CD4-positive, alpha-beta T cell treated with Interferon gamma for 1 hour (primary cell): Measurements from ENCODE around the gene GRIK4.

Experiments
- DNase-seq: peaks from one replicate; pipeline ENCODE4 v3.0.0-alpha.2; 2020

The GRIK4 gene

GRCh38 chr11:120798854-120799253, 287.3 kb downstream of the GRIK4 start:
- DNase-seq, result no peak

- DNase-seq, result no peak
These were observed 288.7 kb downstream of the GRIK4 start for GRCh38 chr11:120800206-120800605.

GRCh38 chr11:120801801-120802689, 290.5 kb downstream of the GRIK4 start:
- no peak for DNase-seq

DNA sequence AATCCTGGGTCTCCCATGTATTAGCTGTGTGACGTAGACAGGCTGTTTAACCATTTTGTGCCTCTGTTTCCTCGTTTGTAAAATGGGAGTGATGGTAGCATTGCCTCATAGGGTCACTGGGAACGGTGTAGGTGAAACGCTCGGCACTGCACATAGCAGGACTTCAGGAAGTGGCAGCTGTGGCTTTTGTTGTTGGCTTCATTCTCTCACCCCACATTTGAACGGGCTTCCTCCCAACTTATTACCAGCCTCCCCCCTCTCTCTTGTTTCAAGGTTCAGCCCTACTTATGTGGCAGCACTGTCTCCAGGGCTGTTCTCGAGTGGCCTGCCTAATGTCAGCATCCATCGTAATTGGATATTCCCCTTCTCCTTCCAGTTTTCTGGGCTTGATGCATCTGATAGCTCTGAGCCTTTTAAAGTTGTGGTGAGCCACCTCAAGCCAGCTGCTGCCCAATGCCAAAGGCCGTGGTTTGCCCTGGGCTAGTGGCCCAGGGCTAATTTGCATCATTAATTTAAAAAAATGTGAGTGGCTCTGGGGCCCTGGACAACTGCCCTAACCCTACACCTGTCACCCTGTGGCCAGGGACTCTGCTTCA, 294.5 kb downstream of the GRIK4 start:
- DNase-seq, result no peak

DNA sequence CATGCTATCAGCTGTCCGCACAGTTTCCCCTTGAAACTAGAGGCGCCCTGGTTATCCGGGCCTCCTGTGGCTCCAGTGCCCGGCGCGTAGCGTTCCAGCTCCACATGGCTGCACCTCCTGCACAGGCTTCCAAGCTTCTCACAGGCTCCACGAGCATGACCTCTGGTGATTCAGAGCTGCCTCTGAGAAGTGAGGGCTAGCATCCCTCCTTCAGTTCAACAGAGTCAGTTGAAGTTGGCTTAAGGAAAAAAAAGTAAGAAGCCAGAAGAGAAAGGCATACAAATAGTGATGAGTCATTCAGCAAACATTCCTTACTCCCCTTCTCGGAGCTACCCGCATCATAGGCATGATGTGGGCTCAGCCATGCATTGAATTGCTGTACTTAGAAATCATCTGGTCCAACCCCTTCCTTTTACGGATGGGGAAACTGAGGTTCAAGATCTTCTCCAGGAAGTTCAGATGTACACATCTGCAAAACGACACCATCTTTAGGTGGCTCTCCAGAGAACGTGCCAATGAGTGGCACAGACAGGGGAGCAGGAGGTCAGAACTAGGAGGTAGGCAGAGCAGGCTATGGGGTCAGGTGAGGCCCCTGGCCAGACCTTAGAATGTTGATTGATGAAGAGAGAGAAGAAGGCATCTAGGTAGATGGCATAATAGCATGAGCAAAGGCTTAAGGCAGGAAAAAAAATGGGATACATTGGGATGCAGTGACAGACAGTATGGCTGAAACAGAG, 296.0 kb downstream of the GRIK4 start:
- no peak for DNase-seq

DNA sequence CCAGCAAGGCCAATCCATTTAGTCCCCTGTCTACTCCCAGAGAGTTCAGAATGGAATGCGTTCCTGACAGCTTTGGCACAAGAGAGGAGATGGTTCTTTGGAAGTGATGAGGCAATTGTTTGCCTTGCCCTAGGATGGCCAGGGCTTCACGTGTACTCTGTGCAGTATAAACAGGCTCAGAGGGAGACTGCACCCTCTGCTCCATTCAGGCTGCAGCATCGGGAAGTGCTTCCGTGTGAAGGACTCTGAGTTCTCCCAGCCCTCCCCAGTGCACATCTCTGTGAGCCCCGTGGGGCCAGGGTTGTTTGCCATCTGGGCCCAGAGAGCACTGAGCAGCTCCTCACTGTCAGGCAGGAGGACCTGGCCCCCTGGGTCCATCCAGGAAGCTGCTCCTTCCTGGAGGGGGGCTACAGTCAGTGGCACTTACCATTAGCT, 297.1 kb downstream of the GRIK4 start:
- DNase-seq, result no peak

DNA sequence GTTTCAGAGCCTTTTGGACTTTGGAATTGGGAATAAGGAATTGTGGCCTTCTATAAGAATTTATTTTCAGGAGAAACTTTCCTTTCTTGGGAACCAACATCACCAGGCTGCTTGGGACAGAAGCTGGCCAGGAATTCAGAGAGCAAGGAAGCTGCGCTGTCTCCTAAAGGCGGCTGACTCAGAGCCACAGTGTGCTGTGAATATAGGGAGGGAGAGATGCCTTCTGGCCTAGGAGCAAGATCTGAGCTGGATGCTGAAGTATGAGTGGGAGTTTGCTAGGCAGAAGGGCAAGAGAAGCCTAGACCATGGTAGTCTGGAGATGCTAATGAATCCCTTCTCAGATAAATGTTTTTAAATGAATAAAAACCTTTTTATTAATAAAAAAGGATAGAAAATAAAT, 298.7 kb downstream of the GRIK4 start:
- DNase-seq, result no peak

DNA sequence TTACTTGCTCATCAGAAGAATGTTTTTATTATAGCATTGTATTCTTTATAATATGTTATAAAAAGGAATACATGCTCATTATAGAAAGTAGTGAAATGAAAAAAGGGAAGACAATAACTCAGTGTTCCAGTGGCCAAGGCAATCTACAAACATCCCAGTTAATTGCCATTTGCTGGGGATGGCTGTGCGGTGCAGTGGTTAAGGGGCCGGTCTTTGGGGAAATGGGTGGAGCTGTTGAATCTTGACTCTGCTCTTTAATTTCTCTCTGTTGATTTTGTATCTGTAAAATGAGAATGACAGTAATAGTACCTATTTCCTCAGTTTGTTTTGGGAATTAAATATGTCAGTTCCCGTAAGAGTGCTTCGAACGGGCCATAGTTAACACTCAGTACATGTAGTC, 299.7 kb downstream of the GRIK4 start:
- no peak for DNase-seq

DNA sequence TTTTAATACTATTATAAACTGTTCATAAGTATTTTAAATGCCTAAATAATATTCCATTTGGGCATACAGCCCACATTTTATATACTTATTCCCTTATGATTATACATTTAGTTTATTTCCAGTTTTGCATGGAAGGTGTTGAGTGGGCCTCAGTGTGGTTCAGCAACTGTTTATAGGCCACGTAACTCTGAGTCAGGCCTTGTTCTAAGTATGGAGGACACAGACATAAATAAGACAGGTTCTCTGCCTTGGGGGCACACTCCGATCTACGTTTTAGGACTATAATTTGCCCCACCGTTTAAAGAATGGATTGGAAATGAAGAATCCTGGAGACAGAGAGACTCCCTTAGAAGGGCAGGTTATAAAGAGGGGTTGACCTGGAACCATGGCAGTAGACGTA, 300.2 kb downstream of the GRIK4 start:
- no peak for DNase-seq

- no peak for DNase-seq
These were observed 303.2 kb downstream of the GRIK4 start for GRCh38 chr11:120814531-120815318.

- no peak for DNase-seq
These were observed 304.0 kb downstream of the GRIK4 start for GRCh38 chr11:120815319-120816100.

- no peak for DNase-seq
These were observed 304.6 kb downstream of the GRIK4 start for GRCh38 chr11:120816176-120816575.

DNA sequence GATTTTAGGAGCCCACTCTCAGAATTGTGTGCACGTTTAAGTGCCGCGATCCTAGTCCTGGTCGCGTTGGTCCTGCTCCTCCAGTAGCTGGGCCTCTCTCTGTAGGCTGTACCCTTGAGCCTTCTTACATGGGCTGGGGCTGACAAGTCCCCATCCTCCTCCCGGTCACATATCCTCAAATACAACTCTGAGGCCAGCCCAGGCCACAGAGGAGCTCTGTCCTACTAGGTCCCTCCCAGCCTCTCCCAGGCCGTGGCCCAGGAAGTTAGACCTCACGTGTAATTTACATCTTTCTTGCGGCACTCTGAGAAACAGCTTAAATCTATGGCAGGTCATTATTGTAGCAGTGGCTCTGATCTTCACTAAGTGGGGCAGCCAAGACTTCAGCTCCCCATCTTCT, 305.2 kb downstream of the GRIK4 start:
- DNase-seq, result no peak

- DNase-seq, result no peak
These were observed 305.6 kb downstream of the GRIK4 start for GRCh38 chr11:120817158-120817557.

- no peak for DNase-seq
These were observed 306.5 kb downstream of the GRIK4 start for GRCh38 chr11:120818097-120818496.

DNA sequence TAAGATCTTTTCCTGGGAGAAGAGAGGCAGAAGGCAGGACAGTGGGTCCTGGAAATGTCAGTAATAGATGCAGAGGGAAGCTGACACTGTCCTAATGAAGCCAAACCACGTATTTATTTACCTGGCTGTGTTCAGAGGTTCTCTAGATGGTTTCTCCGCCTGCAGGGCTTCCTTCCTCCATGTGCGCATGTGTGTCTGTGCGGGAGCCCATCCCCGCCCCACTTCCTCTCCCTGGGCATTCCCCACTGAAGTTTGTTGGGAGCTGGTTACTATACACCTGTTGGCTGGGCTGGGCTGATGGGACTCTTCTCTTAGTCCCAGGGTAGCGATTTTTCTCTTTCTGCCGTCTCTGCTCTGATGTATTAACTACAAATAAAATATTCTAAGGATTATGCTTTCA, 307.5 kb downstream of the GRIK4 start:
- DNase-seq, result no peak

DNA sequence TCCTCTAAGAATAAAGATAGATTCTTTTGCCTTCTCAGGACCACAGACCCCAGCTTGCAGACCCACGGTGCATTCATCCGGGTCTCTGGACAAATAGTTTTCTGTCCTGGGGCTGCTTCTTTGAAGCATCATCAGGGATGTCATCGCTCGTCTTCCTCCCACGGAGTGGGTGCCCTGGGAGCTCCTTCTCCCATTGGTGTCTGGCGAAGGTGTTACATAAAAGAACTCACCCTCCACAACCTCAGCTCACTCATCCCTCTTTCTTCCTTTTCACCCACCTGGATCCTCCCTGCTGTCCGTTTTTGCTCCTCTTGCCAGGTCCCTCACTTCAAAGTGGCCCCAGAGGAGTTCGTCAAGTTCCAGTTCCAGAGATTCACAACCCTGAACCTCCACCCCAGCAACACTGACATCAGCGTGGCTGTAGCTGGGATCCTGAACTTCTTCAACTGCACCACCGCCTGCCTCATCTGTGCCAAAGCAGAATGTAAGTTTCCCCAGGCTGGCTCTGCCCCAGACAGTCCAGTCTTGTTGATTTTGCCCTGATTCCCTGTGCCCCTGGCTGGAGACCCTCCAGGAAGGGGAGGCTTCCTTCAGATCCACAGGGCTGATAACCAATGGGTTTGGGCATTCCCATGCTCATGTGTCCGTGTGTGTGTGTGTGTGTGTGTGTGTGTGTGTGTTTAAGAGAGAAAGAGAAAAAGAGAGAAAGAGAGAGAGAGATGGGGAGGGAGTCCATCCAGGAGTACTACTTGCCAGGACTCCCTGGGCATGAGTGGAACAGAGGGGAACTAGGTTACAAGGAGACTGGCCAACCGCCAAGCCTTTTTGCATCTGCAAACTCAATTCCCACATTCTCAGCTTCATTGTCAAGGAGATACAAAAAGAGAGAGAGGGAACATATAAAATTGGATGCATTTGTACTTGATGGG, 308.2 kb downstream of the GRIK4 start:
- no peak for DNase-seq

DNA sequence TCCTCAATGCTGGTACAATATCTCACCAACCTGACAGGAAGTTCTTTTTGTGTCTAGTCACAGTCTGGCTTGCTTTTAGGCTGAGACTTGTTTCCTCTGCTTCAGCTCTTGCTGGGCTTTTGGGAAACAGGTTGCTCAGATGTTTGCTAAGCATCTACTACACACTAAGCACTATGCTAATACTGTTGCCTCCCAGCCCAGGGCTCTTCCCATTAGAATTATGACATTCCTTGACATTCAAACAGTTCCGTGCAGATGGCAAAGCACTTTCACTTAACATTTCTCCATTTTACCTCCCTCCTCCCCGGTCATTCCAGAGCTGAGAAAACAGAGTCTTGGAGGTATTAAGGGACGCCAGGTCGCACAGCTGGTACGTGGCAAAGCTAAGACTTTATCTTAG, 311.6 kb downstream of the GRIK4 start:
- no peak for DNase-seq

DNA sequence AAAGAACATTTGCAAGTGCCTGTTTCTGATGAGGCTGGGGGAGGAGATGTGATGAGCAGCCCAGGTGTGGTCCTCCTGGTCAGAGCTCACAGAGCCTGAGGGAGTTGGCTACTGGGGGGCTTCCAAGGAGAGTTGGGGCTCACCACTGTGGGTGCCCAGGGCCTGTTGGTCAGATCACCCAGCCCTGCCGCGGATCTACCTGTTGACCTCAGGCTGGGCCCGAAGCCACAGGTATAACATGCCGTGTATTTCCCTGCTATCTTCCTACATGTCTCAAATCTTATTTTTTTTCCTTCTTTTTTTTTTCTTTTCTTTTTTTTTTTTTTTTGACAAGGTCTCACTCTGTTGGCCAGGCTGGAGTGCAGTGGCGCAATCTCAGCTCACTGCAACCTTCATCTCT, 312.7 kb downstream of the GRIK4 start:
- no peak for DNase-seq

DNA sequence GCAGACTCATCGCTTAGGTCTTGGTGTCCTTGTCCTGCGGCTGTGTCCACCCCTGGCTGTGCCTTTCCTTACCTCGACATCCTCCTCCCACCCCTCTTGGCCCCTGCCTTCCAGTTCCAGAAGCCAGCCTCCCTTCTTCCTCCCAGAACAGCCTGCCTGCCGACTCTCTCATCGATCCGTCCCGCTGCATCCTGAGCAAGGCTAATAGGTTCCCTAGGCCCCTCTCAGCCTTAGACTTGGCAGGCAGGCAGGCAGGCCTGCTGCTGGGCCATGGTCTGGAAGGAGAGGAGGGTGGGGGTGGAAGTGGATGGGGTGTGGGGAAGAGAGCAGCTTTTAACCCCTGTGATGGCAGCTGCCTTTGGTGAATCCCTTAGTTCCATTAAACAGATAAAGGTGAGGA, 315.6 kb downstream of the GRIK4 start:
- DNase-seq, result no peak

GRCh38 chr11:120827820-120828219, 316.3 kb downstream of the GRIK4 start:
- DNase-seq, result no peak
